OCI-M2 (cell line): ENCODE results near the gene ADAMTS6.
"Not testable (repeated sequence)": the region's sequence is repeated elsewhere in the genome, so short reads cannot be mapped to it uniquely, and the experiment has no call there.

ENCODE experiments used
- DNase-seq: peaks from one replicate; lab custom pipeline; 2025; ENCODE audit not compliant: unreplicated experiment; lab: John Stamatoyannopoulos, UW

ADAMTS6 gene

GRCh38 chr5:65382582-65382981, 99.1 kb downstream of the ADAMTS6 start:
- no peak for DNase-seq

GRCh38 chr5:65370505-65370904, 111.2 kb downstream of the ADAMTS6 start:
- not testable (repeated sequence) for DNase-seq

- DNase-seq = no peak
These were observed 115.1 kb downstream of the ADAMTS6 start for GRCh38 chr5:65366655-65367054.

- DNase-seq = no peak
These were observed 116.8 kb downstream of the ADAMTS6 start for GRCh38 chr5:65364907-65365306.

- DNase-seq = no peak
These were observed 118.2 kb downstream of the ADAMTS6 start for GRCh38 chr5:65363499-65363898.

- no peak for DNase-seq
These were observed 121.7 kb downstream of the ADAMTS6 start for GRCh38 chr5:65359981-65360380.

GRCh38 chr5:65359569-65359968, 122.2 kb downstream of the ADAMTS6 start:
- DNase-seq = no peak

- no peak for DNase-seq
These were observed 125.4 kb downstream of the ADAMTS6 start for GRCh38 chr5:65356274-65356673.

GRCh38 chr5:65355301-65355700, 126.4 kb downstream of the ADAMTS6 start:
- no peak for DNase-seq

- no peak for DNase-seq
These were observed 139.9 kb downstream of the ADAMTS6 start for GRCh38 chr5:65341835-65342234.

- no peak for DNase-seq
These were observed 143.0 kb downstream of the ADAMTS6 start for GRCh38 chr5:65338606-65339151.

- DNase-seq = no peak
These were observed 147.6 kb downstream of the ADAMTS6 start for GRCh38 chr5:65334077-65334476.

- DNase-seq = no peak
These were observed 149.1 kb downstream of the ADAMTS6 start for GRCh38 chr5:65332591-65332990.

- no peak for DNase-seq
These were observed 152.5 kb downstream of the ADAMTS6 start for GRCh38 chr5:65329266-65329665.

GRCh38 chr5:65327582-65327981, 154.1 kb downstream of the ADAMTS6 start:
- DNase-seq = no peak

GRCh38 chr5:65326922-65327321, 154.8 kb downstream of the ADAMTS6 start:
- DNase-seq = no peak

GRCh38 chr5:65324226-65324625, 157.5 kb downstream of the ADAMTS6 start:
- no peak for DNase-seq

- not testable (repeated sequence) for DNase-seq
These were observed 161.0 kb downstream of the ADAMTS6 start for GRCh38 chr5:65320704-65321103.

GRCh38 chr5:65320250-65320649, 161.5 kb downstream of the ADAMTS6 start:
- DNase-seq = no peak

- DNase-seq = no peak
These were observed 173.8 kb downstream of the ADAMTS6 start for GRCh38 chr5:65307931-65308330.

- DNase-seq = no peak
These were observed 174.6 kb downstream of the ADAMTS6 start for GRCh38 chr5:65307088-65307487.

GRCh38 chr5:65305913-65306312, 175.8 kb downstream of the ADAMTS6 start:
- no peak for DNase-seq

- DNase-seq = no peak
These were observed 181.9 kb downstream of the ADAMTS6 start for GRCh38 chr5:65299861-65300260.

GRCh38 chr5:65296067-65296466, 185.7 kb downstream of the ADAMTS6 start:
- DNase-seq = no peak
